ENCODE measurements around the gene NLGN2.

Gene NLGN2

DNA sequence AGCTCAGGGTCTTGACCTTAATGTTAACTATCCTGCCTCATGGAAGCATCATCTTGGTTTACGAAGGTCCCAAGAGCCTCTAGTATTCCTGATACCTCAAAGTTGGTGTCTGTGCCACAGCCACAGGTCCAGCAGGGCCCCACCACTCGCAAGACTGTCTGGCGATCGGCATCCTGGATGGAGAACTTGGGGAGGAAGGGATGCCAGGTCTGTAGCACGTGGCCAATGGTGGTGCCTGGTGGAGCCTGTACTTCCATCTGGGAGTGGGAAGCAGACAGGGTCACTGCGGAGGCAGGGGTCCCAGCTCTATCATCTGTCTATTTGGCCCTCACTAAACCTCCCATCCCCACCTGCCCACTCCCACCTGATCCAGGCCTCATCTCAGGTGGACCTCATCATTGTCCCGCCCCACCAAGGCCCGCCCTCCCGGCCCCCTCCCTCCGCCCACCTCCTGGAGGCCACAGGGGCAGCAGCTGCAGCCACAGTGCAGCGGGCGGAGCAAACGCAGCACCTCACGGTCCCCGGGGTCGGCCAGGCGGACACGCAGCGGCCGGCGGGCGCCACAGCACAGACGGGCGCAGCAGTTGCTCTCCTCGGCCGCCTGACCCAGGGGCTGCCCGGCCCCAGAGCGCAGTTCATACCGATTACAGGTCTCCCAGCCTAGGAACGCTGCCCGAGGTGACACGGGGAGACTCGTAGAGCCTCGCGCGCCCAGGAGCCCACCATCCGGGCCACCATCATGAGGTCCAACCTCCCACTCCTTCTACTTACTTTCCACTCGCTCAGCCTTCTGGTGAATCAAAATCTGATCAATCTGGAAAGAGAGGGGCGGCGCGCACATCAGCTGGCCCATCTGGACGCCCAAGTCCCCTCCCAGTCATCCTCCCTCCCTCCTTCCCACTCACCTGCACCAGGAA, 14.7 kb upstream of the NLGN2 start:
- no peak for DNase-seq (ENCODE audit: low read depth)

DNA sequence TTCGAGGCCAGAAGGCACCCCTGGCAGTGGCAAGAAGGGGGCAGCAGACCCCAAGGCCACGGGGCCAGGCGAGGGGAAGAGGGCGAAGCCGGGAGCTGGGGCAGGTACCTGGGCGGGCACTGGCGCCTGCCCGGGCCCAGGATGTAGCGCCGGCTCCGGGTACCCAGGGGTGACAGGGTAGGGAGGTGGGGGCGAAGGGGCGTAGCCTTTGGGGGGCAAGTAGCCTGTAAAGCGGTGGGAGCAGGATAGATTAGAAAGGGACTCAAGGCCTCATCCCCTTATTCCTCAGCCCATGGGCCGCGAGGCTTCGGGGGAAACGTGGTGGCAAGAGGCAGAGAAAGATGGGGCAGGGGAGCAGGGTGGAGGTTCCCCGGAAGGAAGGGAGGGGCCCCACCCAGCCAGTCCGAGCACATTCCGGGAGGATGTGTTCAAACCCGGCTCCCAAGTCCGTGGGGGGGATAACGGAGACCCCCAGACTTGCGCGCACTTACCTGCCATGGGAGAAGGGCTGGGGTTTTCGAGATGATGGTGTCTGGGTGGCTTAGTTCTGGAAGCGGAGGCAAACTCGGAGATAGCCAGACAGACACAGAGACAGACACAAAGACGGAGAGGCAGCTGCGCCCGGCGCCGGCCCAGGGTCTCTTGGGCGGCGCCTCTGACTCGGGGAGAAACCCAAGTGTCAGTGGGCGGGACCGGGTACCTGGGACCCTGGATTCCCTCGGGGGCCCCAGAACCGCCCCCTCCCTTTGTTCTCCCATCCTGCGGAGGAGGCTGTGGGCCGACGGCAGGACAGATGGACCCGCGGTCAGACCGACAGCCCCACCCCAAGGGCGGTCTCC, 13.8 kb upstream of the NLGN2 start:
- DNase-seq (ENCODE audit: low read depth) = no peak

DNA sequence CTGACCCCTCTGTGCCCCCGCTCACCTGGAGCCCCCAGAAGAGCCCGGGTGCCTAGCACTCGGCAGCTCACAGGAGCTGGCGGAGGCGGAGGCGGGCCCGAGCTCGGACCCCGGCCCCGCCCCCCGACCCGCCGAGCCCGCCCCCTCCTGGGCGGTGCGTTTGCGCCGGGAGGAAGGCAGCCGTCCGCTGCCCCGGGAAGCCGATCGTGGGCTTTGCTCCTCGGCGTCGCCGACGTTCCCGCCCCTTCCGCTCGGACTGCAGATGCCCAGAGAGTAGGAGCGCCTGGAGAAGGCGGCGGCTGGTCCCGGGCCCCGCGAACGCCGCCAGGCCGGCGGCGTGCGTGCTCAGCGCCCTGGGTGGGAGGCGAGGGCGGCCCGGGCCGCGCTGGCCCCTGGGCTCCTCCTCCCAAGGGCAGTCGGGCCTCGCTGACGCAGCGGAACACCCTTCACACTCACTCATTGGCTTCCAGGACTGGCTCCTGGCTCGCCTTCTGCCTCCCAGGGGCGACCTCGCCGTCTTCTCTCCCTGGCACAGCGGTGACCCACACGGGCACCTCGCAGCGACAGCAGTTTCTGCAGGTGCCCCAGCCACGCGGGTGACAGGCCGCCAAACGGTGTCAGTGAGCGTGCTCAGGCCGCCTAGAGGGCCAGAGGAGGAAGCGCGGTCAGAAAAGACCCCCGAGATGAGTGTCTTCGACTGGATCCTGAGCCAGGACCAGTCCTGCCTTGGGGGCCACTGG, 13.0 kb upstream of the NLGN2 start, which contains the start of gene PLSCR3:
TSS of gene PLSCR3 (minus strand) at position 74 of the 740 bp plus-strand sequence. CDS start 415 bp downstream, outside the sequence.
- DNase-seq (ENCODE audit: low read depth) = peak; percentile 76

DNA sequence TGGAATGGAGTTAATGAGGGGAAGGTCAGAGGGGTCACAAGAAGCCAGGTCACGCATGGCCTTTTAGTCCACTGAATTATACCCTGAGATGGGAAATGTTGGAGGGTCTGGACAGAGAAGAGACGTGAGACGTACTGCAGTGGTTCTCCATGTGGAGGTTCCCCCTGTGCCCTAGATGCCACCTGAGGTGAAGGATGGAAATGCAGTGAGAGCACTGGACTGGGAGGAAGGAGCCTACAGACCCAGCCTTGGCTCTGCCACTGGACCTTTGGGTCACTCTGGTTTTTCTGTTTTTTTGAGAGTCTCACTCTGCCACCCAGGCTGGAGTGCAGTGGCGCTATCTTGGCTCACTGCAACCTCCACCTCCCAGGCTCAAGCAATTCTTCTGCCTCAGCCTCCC, 11.5 kb upstream of the NLGN2 start:
- DNase-seq (ENCODE audit: low read depth) = no peak

DNA sequence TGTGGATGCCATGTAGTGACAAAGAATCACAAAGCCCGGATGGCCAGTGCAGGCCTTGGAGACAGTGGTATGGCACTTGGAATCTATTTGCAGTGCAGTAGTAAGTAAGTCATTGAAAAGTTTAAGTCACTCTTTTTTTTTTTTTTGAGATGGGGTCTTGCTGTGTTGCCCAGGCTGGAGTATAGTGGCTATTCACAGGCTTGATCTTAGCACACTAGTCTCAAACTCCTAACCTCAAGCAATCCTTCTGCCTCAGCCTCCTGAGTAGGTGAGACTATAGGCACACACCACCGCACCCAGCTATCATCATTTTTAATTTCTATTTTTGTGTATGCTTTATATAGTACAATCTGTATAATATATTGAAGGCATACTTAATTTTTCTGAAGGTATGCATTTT, 9.0 kb upstream of the NLGN2 start:
- no peak for DNase-seq (ENCODE audit: low read depth)

DNA sequence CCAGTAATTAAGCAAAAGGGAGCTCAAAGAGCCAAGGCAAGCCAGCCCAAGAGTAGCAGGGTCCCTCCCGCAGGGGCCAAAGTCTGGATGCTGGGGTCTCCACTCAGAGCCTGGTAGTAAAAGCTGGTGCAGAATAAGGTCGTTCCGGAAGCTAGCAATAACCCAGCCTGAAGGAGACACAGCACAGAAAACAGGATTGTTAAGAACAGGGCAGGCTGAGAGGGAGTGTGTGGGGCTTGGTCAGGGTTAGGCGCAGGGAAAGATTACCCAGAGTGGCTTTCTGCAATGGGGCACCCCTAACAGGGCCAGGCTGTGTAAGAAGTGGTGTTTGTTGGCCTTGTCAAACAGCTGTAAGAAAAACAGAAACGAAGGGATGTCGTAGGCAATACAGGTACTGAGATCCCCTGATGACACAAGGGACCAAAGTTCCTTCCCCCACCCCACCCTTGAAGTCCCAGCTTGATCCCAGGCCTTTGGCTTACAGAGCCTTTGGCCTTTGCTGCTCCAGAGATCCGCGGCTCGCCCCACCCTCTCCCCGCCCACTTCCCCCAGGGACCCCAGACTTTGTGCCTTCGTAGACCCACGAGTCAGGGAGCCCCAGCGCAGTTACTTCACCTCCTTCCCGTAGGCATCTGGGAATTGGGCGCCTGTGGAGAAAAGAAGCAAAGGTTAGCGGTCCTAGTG, 4.5 kb upstream of the NLGN2 start:
- no peak for DNase-seq (ENCODE audit: low read depth)

DNA sequence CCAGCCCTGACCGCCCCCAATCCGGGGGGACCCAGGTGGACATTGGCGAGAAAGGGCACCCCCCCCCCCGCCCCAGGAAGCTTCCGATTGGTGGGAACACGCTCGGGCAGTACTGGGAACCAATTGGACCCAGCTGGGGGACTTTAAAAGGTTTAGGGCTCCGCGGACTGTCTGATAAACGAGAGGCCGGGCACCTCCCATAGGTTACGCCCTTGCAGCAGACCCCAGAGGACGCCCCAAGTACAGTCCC, 4.0 kb upstream of the NLGN2 start:
- DNase-seq (ENCODE audit: low read depth) = no peak

DNA sequence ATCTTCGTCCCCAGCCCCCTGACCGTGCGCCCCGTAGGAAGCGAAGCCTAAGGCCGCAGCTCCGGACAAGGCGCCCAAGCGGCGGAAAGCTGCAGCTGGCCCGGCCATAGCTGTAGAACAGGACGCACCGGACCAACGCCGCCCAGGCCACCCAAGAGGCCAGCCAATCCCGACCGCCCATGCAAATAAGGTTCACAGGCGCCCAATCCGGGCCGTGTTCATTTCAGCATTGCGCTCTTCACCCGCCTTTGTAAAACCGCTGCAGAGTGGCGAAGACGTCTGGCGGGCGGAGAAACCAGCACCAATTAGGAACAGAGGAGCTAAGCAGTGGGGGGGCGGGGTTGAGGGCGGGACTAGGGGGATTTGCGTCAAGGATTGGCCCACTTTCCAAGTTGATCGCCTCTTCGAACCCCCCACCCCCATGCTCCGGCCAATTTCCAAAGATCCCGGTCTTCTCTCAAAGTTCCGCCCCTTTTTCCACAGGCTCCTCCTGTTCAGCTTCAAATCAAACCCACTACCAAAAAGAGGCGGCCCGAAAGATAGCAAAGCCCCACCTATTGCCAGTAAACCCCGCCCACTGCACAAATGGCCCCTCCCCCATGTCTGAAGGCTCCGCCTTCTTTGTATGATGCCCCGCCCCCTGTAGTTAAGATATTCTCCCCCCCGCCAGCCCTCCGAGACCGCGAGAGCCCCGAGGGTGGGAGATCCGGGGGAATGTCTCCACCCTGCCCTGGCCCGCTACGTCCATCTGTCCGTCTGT, 3.5 kb upstream of the NLGN2 start, which contains the start of gene TMEM256:
TSS of gene TMEM256 (minus strand) at position 121 of the 760 bp plus-strand sequence. CDS start at position 108, 13 bp downstream.
- peak; percentile 82 for DNase-seq (ENCODE audit: low read depth)

DNA sequence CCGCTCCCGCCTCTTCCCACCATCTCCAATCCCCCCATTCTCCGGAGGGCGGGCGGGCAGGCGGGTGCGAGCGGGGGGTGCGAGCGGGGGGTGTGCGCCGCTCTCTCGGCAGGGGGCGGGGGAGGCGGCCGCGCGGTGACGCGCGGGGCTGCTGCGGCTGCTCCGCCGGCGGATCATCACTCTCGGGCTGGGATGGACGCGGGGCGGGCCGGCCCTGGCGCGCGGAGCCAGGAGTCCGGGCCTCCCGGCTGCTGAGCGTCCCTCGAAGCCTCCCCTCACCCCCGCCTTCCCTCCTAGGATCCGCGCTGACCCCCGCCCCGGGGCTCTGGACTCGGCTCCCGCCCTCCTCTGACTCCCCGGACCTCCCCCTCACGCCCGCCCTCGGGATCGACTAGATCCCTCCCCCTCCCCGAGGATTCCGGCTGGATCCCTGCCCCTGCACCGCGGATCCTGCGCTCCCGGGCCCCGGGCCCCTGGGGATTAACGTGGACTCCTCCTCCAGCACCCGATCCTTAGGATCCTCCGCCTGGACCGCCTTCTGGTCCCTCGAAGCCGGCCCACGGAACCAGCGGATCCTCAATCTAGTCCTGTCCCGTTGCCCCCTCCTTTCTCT, 2.8 kb upstream of the NLGN2 start:
- DNase-seq (ENCODE audit: low read depth) = no peak

DNA sequence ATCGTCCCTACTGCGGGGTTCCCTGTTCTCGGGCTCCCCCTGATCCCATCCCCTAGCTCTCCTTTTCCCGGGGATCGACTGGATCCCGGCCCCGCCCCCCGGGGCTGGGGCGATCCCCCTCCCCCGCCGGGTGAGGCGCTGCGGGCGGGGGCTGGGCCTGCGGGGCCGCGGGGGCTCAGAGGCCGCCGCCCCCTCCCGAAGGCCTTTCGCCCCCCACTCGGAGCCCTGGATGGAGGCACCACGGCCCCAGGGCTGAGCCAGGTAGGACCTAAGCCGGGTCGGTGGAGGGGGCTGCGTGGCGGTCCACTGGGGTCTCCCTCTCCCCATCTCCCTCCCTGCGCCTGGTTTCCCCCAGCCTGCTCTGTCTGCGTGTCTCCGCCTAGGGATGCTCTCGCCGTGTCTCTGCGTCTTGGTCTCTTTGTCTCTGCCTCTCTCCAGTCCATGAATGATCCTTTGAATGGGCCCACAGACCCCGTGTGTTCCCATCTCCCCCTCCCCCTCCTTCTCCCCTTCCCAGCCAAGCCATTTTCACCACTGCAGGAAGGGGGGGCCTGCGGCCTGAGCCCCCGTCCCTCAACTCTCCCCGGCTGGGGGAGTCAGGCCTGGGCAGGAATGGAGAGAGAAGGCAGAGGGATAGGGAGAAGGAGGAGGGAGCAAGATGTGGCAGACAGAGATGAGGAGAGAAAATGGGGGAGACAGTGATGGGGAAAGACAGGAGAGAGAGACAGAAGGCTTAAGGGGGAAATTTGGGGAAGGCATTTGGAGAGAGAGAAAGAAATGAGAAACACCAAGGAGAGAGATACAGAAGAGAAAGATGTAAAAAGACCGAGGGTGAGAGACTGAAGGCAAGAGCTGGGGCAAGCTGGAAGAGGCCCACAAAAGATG, 2.1 kb upstream of the NLGN2 start:
- no peak for DNase-seq (ENCODE audit: low read depth)

DNA sequence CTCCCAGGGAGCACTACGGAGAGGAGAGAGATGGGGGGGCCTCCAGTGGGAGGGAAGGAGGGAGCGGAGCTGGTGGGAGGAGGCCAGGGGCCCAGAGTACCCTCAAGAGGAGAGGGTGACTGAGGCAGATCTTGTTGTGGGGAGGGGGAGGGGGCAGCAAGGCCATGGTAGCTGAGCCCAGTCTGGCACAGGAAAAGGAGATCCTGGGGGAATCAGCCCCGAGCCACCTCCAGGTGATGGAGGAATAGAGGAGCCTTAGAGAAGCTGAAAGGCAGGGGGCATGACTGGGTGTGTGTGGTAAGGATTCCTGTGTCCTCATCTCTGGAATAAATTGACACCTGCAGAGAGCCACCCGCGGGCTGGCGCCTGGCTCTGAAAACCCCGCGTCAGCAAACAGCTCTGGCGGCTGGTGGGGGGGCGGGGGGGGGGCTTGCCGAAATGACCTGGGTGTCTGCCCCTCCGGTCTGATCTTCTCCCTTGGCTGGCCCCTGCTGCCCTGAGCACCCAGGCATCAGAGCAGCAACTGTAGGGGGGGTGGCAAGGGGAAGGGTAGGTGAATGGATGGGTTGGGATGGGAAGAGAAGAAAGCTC, 1.3 kb upstream of the NLGN2 start:
- DNase-seq (ENCODE audit: low read depth) = no peak

DNA sequence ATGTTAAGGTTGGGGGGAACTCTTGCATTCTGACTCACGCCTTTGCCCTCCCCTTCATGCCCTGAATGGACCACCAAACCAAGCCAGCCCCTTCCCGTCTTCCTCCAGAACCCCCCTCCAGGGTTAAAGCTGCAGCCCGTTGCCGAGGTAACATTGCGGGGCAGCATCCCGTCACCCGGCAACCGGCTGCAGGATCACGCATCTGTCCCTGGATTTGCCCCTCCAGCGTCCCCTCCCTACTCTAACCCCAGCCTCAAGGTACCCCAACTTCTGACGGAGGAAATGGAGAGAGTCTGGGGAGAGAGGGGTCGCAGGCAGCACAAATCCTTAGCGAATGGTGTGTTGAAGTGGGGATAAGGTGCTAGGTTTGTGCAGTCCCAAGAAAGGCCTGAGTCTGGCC, 563 bp upstream of the NLGN2 start:
- no peak for DNase-seq (ENCODE audit: low read depth)

DNA sequence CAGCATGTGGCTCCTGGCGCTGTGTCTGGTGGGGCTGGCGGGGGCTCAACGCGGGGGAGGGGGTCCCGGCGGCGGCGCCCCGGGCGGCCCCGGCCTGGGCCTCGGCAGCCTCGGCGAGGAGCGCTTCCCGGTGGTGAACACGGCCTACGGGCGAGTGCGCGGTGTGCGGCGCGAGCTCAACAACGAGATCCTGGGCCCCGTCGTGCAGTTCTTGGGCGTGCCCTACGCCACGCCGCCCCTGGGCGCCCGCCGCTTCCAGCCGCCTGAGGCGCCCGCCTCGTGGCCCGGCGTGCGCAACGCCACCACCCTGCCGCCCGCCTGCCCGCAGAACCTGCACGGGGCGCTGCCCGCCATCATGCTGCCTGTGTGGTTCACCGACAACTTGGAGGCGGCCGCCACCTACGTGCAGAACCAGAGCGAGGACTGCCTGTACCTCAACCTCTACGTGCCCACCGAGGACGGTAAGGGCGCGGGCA, 645 bp downstream of the NLGN2 start:
- DNase-seq (ENCODE audit: low read depth) = no peak

DNA sequence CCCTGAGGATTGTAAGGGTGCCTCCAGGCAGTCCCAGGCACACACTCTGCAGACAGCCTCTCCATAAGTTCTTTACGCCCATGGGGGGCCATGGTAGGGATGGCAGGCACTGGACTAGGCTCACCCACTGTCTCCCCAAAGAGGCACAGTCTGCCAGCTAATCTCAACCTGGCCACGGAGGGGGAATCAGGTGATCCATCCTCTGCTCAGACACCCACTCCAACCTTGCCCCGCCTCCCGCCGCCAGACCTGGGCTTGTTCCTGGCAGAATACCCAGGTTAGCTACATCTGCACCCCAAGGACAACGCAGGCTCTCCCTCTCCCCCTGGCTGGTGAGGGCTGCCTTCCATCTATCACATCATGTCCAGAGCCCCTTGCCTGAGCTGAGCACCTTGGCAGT, 1.2 kb downstream of the NLGN2 start:
- no peak for DNase-seq (ENCODE audit: low read depth)

DNA sequence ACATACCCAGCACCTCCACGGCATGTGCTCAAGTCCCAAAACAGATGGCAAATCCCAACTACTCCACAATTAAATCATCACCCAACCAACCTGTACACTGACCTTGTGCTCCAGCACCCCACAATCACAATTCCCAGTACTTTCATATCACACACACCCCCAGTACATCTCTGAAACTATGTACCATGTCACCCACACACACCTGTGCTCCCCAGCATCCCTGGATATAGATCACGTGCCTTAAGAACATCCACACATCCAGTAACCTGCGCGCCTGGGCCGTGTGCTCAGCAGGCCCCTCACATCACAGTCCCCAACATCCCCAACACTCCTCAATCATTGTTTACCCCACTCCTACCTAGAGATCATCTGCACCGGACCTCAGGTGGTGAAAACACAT, 2.1 kb downstream of the NLGN2 start:
- no peak for DNase-seq (ENCODE audit: low read depth)

DNA sequence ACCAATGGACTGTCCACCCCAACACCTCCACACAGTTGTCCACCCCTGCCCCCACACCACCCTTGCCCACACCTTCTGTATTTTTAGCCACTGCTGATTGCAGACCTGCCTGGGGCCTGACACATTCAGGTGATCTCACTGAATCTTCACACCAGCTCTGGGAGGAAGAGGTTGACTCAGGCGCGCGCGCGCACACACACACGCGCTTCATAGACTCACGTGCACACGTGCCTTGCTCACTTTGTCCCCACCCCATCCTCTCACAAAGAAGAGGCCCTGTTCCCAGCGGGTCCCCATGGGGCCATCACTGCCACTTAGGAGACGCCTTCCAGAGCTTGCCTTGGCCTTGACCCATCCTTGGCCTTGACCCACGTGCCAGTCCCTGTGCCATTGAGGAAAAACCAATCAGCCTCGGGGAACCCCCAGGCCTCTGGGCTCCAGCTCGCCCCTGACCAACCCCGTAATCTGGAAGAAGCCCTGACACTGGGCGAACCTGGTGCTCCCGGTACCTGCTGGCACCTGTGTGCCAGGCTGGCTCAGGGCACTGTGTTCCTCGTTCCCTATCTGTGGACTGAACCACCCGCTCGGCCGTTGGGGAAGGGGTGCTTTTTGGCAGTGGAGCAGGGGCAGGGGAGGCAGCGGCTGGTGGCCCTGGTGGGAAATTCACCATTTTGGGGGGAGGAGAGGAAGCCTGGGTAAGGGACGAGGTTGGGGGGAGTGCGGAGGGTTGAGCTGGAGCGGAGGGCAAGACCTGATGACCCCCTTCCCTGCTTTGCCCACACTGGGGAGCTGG, 3.2 kb downstream of the NLGN2 start:
- DNase-seq (ENCODE audit: low read depth) = no peak

DNA sequence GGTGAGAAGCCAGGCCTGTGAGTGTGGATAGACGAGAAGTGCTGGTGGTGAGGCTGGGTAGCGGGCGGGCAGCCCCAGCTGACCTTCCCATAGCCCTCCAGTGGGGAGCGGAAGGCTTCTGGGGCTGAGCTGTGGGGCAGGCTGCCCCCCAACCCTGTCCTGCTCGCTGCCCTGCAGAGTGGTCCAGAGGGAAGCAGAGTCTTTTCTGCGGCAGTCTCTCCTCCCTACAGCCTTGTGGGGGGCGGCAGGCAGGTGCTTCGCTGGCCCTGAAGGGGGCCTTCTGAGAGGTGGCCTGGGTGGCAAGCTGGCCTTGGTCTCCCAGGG, 3.7 kb downstream of the NLGN2 start:
- DNase-seq (ENCODE audit: low read depth) = no peak

DNA sequence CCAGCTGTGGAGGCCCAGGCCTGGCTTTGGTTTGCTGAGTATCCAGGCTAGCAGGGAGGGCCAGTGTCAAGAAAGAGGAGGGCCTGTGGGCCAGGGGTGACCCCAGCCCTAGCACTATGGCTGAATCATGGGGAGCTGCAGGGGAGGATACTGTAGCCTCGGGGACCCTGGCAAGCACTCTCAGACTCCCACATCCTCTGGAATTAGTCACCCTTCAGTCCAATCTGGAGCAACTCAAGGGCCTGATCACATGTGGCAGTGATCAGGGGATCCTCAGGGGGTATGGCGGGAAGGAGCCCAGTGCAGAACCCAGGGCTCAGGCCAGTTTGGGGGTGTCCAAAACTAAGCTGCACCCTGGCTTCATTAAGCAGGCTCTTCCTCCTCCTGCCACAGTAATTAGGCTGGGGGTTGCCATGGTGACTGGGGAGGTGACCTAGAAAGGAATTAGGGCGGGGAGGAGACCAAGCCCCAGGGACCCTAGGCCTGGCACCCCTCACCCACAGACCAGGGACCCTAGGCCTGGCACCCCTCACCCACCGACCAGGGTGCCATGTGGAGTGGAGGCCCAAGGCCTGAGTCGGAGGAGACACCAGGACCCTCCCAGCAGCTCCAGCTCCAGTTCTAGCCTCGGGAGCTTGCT, 5.8 kb downstream of the NLGN2 start:
- no peak for DNase-seq (ENCODE audit: low read depth)
